Mesenchymal stem cell (in vitro differentiated cells and primary cell): ENCODE measurements around the gene ARL5B.
A peak's percentile ranks its signal among the peaks of the same experiment; 100 is the strongest.

Experiments
- DNase-seq: peaks from one replicate; pipeline ENCODE4 v3.0.0-alpha.2; 2013
- H2AFZ ChIP-seq: one replicate; pipeline ENCODE4 v1.6.1; 2013; ENCODE audit warnings: low read depth, mild to moderate bottlenecking, control low read depth, inconsistent platforms, low read length, moderate library complexity
- H2AK5ac ChIP-seq: 2 replicates; pipeline ENCODE4 v1.6.1; 2013; ENCODE audit warnings: low read length, moderate library complexity, mild to moderate bottlenecking, inconsistent platforms; ENCODE audit not compliant: severe bottlenecking
- H2BK120ac ChIP-seq: one replicate; pipeline ENCODE4 v1.6.1; 2013; ENCODE audit warnings: low read depth, mild to moderate bottlenecking, inconsistent platforms, low read length, moderate library complexity
- H2BK12ac ChIP-seq, 2 experiments: one replicate each; pipeline ENCODE4 v1.6.1; 2013; ENCODE audit warnings: inconsistent platforms in 2 of 2, low read length in 2 of 2, mild to moderate bottlenecking in 2 of 2, moderate library complexity in 2 of 2, control low read depth in 1 of 2
- H2BK15ac ChIP-seq: one replicate; pipeline ENCODE4 v1.6.1; 2013; ENCODE audit warnings: mild to moderate bottlenecking, low read depth, inconsistent platforms; ENCODE audit not compliant: poor library complexity, severe bottlenecking
- H2BK5ac ChIP-seq: 2 replicates; pipeline ENCODE4 v1.6.1; 2013; ENCODE audit warnings: low read depth, mild to moderate bottlenecking, low read length, control low read depth, inconsistent platforms; ENCODE audit not compliant: poor library complexity, severe bottlenecking
- H3K14ac ChIP-seq, 2 experiments: one replicate each; pipeline ENCODE4 v1.6.1; 2013; ENCODE audit warnings: inconsistent platforms in 2 of 2, low read length in 2 of 2, control low read depth in 1 of 2, mild to moderate bottlenecking in 1 of 2, moderate library complexity in 1 of 2
- H3K18ac ChIP-seq, 2 experiments: one replicate each; pipeline ENCODE4 v1.6.1; 2013; ENCODE audit warnings: inconsistent platforms in 2 of 2, low read length in 2 of 2, control low read depth in 1 of 2, low read depth in 1 of 2, mild to moderate bottlenecking in 1 of 2
- H3K23ac ChIP-seq, 2 experiments: one replicate each; pipeline ENCODE4 v1.6.1; 2013; ENCODE audit warnings: inconsistent platforms in 2 of 2, low read length in 2 of 2, mild to moderate bottlenecking in 2 of 2, moderate library complexity in 2 of 2, control low read depth in 1 of 2
- H3K27ac ChIP-seq: 2 replicates; pipeline ENCODE4 v1.5.1; 2013; ENCODE audit warnings: mild to moderate bottlenecking, moderate library complexity, low read length, control low read depth, inconsistent platforms; ENCODE audit not compliant: poor library complexity, severe bottlenecking
- H3K27me3 ChIP-seq, 2 experiments: 2 replicates each; pipeline versions ENCODE4 v1.6.1 to v1.7.0; 2013; ENCODE audit warnings: low read length in 2 of 2, mild to moderate bottlenecking in 2 of 2, moderate library complexity in 2 of 2, control low read depth in 1 of 2, inconsistent platforms in 1 of 2; ENCODE audit not compliant: control insufficient read depth in 1 of 2, insufficient read depth in 1 of 2
- H3K36me3 ChIP-seq, 2 experiments: 2 replicates each; pipeline versions ENCODE4 v1.6.1 to v1.7.0; 2013; ENCODE audit warnings: low read length in 2 of 2, control low read depth in 1 of 2, inconsistent platforms in 1 of 2, low read depth in 1 of 2, mild to moderate bottlenecking in 1 of 2; ENCODE audit not compliant: insufficient read depth in 2 of 2, control insufficient read depth in 1 of 2
- H3K4ac ChIP-seq, 2 experiments: one replicate each; pipeline ENCODE4 v1.6.1; 2013; ENCODE audit warnings: inconsistent platforms in 2 of 2, low read length in 2 of 2, mild to moderate bottlenecking in 2 of 2, moderate library complexity in 2 of 2, control low read depth in 1 of 2, low read depth in 1 of 2
- H3K4me1 ChIP-seq: 2 replicates; pipeline ENCODE4 v1.6.1; 2013; ENCODE audit warnings: low read depth, low read length, control low read depth; ENCODE audit not compliant: control insufficient read depth, insufficient read depth
- H3K4me2 ChIP-seq: 2 replicates; pipeline ENCODE4 v1.6.1; 2013; ENCODE audit warnings: low read length, mild to moderate bottlenecking, inconsistent platforms; ENCODE audit not compliant: poor library complexity, severe bottlenecking
- H3K4me3 ChIP-seq, 2 experiments: 2 replicates each; pipeline versions ENCODE4 v1.5.1 to v1.7.0; 2013; ENCODE audit warnings: low read length in 2 of 2, mild to moderate bottlenecking in 2 of 2, control low read depth in 1 of 2, low read depth in 1 of 2; ENCODE audit not compliant: insufficient read depth in 1 of 2
- H3K79me1 ChIP-seq: replicated peaks from 2 replicates; pipeline ENCODE4 v1.6.1; 2013; ENCODE audit warnings: mild to moderate bottlenecking, control low read depth, low read length, inconsistent platforms; ENCODE audit not compliant: poor library complexity, severe bottlenecking
- H3K9ac ChIP-seq: 2 replicates; pipeline ENCODE4 v1.7.0; 2013; ENCODE audit warnings: mild to moderate bottlenecking, low read length, moderate library complexity
- H3K9me3 ChIP-seq: 2 replicates; pipeline ENCODE4 v1.7.0; 2013; ENCODE audit warnings: mild to moderate bottlenecking, low read length; ENCODE audit not compliant: control insufficient read depth
- H4K8ac ChIP-seq: one replicate; pipeline ENCODE4 v1.6.1; 2013; ENCODE audit warnings: inconsistent platforms, mild to moderate bottlenecking, low read length, moderate library complexity
- H4K91ac ChIP-seq: one replicate; pipeline ENCODE4 v1.6.1; 2013; ENCODE audit warnings: mild to moderate bottlenecking, low read length, inconsistent platforms
- WGBS: methylation state at CpG from one replicate; pipeline ENCODE4 v1.1.7; 2013; ENCODE audit warnings: mixed read lengths; 5-methylcytosine and 5-hydroxymethylcytosine counted together

The ARL5B gene

GRCh38 chr10:18685555-18685954, 26.3 kb downstream of the ARL5B start:
- no peak overlapping the region for H3K9ac ChIP-seq
- no peak overlapping the region for H3K4ac ChIP-seq
- H3K18ac ChIP-seq = no peak overlapping the region
- H4K8ac ChIP-seq = no peak overlapping the region
- DNase-seq = no peak
- H2BK120ac ChIP-seq = no peak overlapping the region
- H3K4me2 ChIP-seq = no peak overlapping the region
- H3K4me1 ChIP-seq = peaks cover 3% of the 10 kb centered on the region
- no peak overlapping the region for H3K14ac ChIP-seq
- 98% methylated on average over 7 of the region's 7 CpGs for WGBS
- H2AFZ ChIP-seq = no peak overlapping the region
- no peaks in the 10 kb centered on the region for H3K27me3 ChIP-seq
- no peak overlapping the region for H2BK12ac ChIP-seq
- no peaks in the 10 kb centered on the region for H3K9me3 ChIP-seq
- H2AK5ac ChIP-seq = no peak overlapping the region
- H2BK5ac ChIP-seq = no peak overlapping the region
- H3K27ac ChIP-seq = no peak overlapping the region
- H3K79me1 ChIP-seq = no peaks in the 10 kb centered on the region
- H3K4me3 ChIP-seq = no peak overlapping the region
- no peak overlapping the region for H3K23ac ChIP-seq
- H3K36me3 ChIP-seq = no peaks in the 10 kb centered on the region
- H2BK15ac ChIP-seq = no peak overlapping the region
- H4K91ac ChIP-seq = no peak overlapping the region

DNA sequence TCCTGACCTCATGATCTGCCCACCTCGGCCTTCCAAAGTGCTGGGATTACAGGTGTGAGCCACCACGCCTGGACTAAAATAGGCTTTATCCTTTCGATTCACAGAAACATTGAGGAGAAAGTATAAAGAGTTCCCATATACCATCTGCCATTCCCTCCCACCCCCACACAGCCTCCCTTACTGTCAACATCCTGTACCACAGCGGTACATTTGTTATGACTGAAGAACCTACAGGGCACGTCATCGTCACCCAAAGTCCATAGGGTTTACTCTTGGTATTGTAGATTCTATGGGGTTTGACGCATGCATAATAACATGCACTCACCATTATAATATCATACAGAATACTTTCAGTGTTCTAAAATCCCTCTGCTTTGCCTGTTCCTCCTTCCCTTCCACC, 28.0 kb downstream of the ARL5B start:
- no peak for DNase-seq
- 100% methylated on average over 3 of the region's 7 CpGs for WGBS
- Histone ChIP-seq H3K4me2 (no peak overlapping the region), H4K8ac (no peak overlapping the region), H2BK5ac (no peak overlapping the region), H3K27ac (no peak overlapping the region), H3K4ac (no peak overlapping the region), H2AFZ (no peak overlapping the region), H4K91ac (no peak overlapping the region), H3K27me3 (no peaks in the 10 kb centered on the region), H3K4me3 (no peak overlapping the region), H3K4me1 (peaks cover 2% of the 10 kb centered on the region), H2BK15ac (no peak overlapping the region), H3K18ac (no peak overlapping the region), H3K23ac (no peak overlapping the region), H3K9me3 (no peaks in the 10 kb centered on the region), H2AK5ac (no peak overlapping the region), H3K9ac (no peak overlapping the region), H2BK12ac (no peak overlapping the region), H2BK120ac (no peak overlapping the region), H3K79me1 (no peaks in the 10 kb centered on the region), H3K14ac (no peak overlapping the region), H3K36me3 (no peaks in the 10 kb centered on the region)

- Histone ChIP-seq H3K4me3 (no peak overlapping the region), H3K9me3 (no peaks in the 10 kb centered on the region), H3K79me1 (no peaks in the 10 kb centered on the region), H2BK12ac (no peak overlapping the region), H3K9ac (no peak overlapping the region), H3K4ac (no peak overlapping the region), H2BK120ac (no peak overlapping the region), H2AFZ (no peak overlapping the region), H2BK5ac (no peak overlapping the region), H4K91ac (no peak overlapping the region), H3K4me1 (peaks cover under 1% of the 10 kb centered on the region), H3K18ac (no peak overlapping the region), H3K4me2 (no peak overlapping the region), H3K14ac (no peak overlapping the region), H2AK5ac (no peak overlapping the region), H4K8ac (no peak overlapping the region), H3K23ac (no peak overlapping the region), H3K36me3 (no peaks in the 10 kb centered on the region), H3K27ac (no peak overlapping the region), H2BK15ac (no peak overlapping the region), H3K27me3 (no peaks in the 10 kb centered on the region)
- no peak for DNase-seq
- 85% methylated on average over 4 of the region's 5 CpGs for WGBS
These were observed 28.5 kb downstream of the ARL5B start for GRCh38 chr10:18687706-18688105.

- Histone ChIP-seq H3K4me2 (no peak overlapping the region), H3K79me1 (no peaks in the 10 kb centered on the region), H2AK5ac (no peak overlapping the region), H3K14ac (no peak overlapping the region), H3K4me3 (no peak overlapping the region), H4K91ac (no peak overlapping the region), H2BK12ac (no peak overlapping the region), H3K23ac (no peak overlapping the region), H3K18ac (no peak overlapping the region), H3K27me3 (no peaks in the 10 kb centered on the region), H2BK15ac (no peak overlapping the region), H2BK5ac (no peak overlapping the region), H2AFZ (no peak overlapping the region), H2BK120ac (no peak overlapping the region), H3K9ac (no peak overlapping the region), H3K36me3 (no peaks in the 10 kb centered on the region), H3K27ac (no peak overlapping the region), H3K4ac (no peak overlapping the region), H3K4me1 (no peaks in the 10 kb centered on the region), H4K8ac (no peak overlapping the region), H3K9me3 (no peaks in the 10 kb centered on the region)
- peak; percentile 34 for DNase-seq
- WGBS = no CpG with 5 or more reads among the region's 3 CpGs
These were observed 30.3 kb downstream of the ARL5B start for GRCh38 chr10:18689498-18689897.
